Stimulated activated effector memory CD8-positive, alpha-beta T cell treated with anti-CD3 and anti-CD28 coated beads, Interleukin-12 subunit alpha, Interleukin-12 subunit beta, amount 100 ng/mL, for 72 hours (primary cell): ENCODE results near the gene C21orf91.

Source experiments
- ATAC-seq: fragments of 150-1000 bp; cut with Tn5 transposase; 2 replicates; pipeline ENCODE4 v1.10.0; 2021
- DNase-seq, 2 donors: peaks; one replicate each; pipeline ENCODE4 v3.0.0; 2021 to 2022; ENCODE audit warnings: low spot score in 2 of 2
- H3K27ac Mint-ChIP-seq: one replicate; pipeline ENCODE4 v1.8.0; 2022; ENCODE audit warnings: mild to moderate bottlenecking, mixed read lengths
- H3K36me3 Mint-ChIP-seq: one replicate; pipeline ENCODE4 v1.8.0; 2022; ENCODE audit warnings: mild to moderate bottlenecking, mixed read lengths
- H3K4me1 Mint-ChIP-seq: one replicate; pipeline ENCODE4 v1.8.0; 2022; ENCODE audit warnings: mixed read lengths
- H3K4me3 Mint-ChIP-seq: one replicate; pipeline ENCODE4 v1.8.0; 2022; ENCODE audit warnings: mild to moderate bottlenecking, mixed read lengths
- H3K9me3 Mint-ChIP-seq: one replicate; pipeline ENCODE4 v1.8.0; 2022; ENCODE audit warnings: mixed read lengths

Gene C21orf91

GRCh38 chr21:17819114-17819876 is at the start of gene C21orf91:
Gene C21orf91, minus strand, starts transcription at chr21:17819356. Its CDS starts 1,038 bp downstream, at chr21:17818318.
- Mint-ChIP-seq H3K4me1 (peaks cover 23% of the 10 kb centered on the region), H3K36me3 (peaks cover 55% of the 10 kb centered on the region), H3K4me3 (peak within 1 kb of the TSS; percentile 82), H3K9me3 (no peaks in the 10 kb centered on the region), H3K27ac (peak within 1 kb of the TSS; percentile 100)
- ATAC-seq (peak; percentile 95), DNase-seq (peak; percentile 81 to 95)

GRCh38 chr21:17866590-17866989 is 47.4 kb upstream of the C21orf91 start:
- no peak overlapping the region for H3K27ac Mint-ChIP-seq
- H3K4me1 Mint-ChIP-seq: no peaks in the 10 kb centered on the region
- ATAC-seq (no peak), DNase-seq (no peak)
- H3K9me3 Mint-ChIP-seq: peaks cover 8% of the 10 kb centered on the region
- H3K36me3 Mint-ChIP-seq: no peaks in the 10 kb centered on the region
- no peak overlapping the region for H3K4me3 Mint-ChIP-seq

- no peak overlapping the region for H3K27ac Mint-ChIP-seq
- DNase-seq: no peak
- H3K36me3 Mint-ChIP-seq: no peaks in the 10 kb centered on the region
- ATAC-seq: no peak
- H3K9me3 Mint-ChIP-seq: no peaks in the 10 kb centered on the region
- H3K4me1 Mint-ChIP-seq: no peaks in the 10 kb centered on the region
- no peak overlapping the region for H3K4me3 Mint-ChIP-seq
Measured at GRCh38 chr21:17859661-17860060, 40.5 kb upstream of the C21orf91 start.

GRCh38 chr21:17858747-17859146 is 39.6 kb upstream of the C21orf91 start:
- H3K9me3 Mint-ChIP-seq: no peaks in the 10 kb centered on the region
- no peak overlapping the region for H3K4me3 Mint-ChIP-seq
- no peaks in the 10 kb centered on the region for H3K36me3 Mint-ChIP-seq

GRCh38 chr21:17854745-17855144 is 35.6 kb upstream of the C21orf91 start:
- no peak for ATAC-seq
- Mint-ChIP-seq H3K4me3 (no peak overlapping the region), H3K36me3 (no peaks in the 10 kb centered on the region), H3K27ac (no peak overlapping the region), H3K4me1 (no peaks in the 10 kb centered on the region), H3K9me3 (no peaks in the 10 kb centered on the region)
- no peak for DNase-seq

More at GRCh38 chr21:17858747-17859146, 39.6 kb upstream of the C21orf91 start:
- Mint-ChIP-seq H3K4me1 (no peaks in the 10 kb centered on the region), H3K27ac (no peak overlapping the region)
- DNase-seq: no peak
- no peak for ATAC-seq

- Mint-ChIP-seq H3K36me3 (no peaks in the 10 kb centered on the region), H3K4me3 (no peak overlapping the region), H3K9me3 (no peaks in the 10 kb centered on the region), H3K4me1 (no peaks in the 10 kb centered on the region), H3K27ac (no peak overlapping the region)
- ATAC-seq (no peak), DNase-seq (no peak)
Measured at GRCh38 chr21:17853393-17854275, 34.5 kb upstream of the C21orf91 start.

GRCh38 chr21:17848228-17848627 is 29.1 kb upstream of the C21orf91 start:
- peak in 1 of 2 donors; percentile 54 for DNase-seq
- H3K4me1 Mint-ChIP-seq: peaks cover 7% of the 10 kb centered on the region
- no peak overlapping the region for H3K4me3 Mint-ChIP-seq
- H3K9me3 Mint-ChIP-seq: no peaks in the 10 kb centered on the region
- no peaks in the 10 kb centered on the region for H3K36me3 Mint-ChIP-seq
- peak overlapping the region; percentile 32 for H3K27ac Mint-ChIP-seq
- peak; percentile 95 for ATAC-seq

GRCh38 chr21:17841103-17841502 is 21.9 kb upstream of the C21orf91 start:
- DNase-seq (no peak), ATAC-seq (no peak)
- Mint-ChIP-seq H3K27ac (no peak overlapping the region), H3K4me1 (no peaks in the 10 kb centered on the region), H3K9me3 (no peaks in the 10 kb centered on the region), H3K36me3 (no peaks in the 10 kb centered on the region), H3K4me3 (no peak overlapping the region)

- DNase-seq (no peak), ATAC-seq (no peak)
- H3K4me3 Mint-ChIP-seq: no peak overlapping the region
- no peaks in the 10 kb centered on the region for H3K9me3 Mint-ChIP-seq
- H3K27ac Mint-ChIP-seq: no peak overlapping the region
- no peaks in the 10 kb centered on the region for H3K4me1 Mint-ChIP-seq
- H3K36me3 Mint-ChIP-seq: no peaks in the 10 kb centered on the region
Measured at GRCh38 chr21:17834639-17835354, 15.6 kb upstream of the C21orf91 start.

GRCh38 chr21:17829472-17829871 is 10.3 kb upstream of the C21orf91 start:
- Mint-ChIP-seq H3K36me3 (no peaks in the 10 kb centered on the region), H3K9me3 (peaks cover 3% of the 10 kb centered on the region), H3K4me1 (no peaks in the 10 kb centered on the region), H3K4me3 (no peak overlapping the region), H3K27ac (no peak overlapping the region)
- no peak for ATAC-seq
- DNase-seq: no peak

- Mint-ChIP-seq H3K9me3 (peaks cover 3% of the 10 kb centered on the region), H3K36me3 (no peaks in the 10 kb centered on the region), H3K4me3 (no peak overlapping the region), H3K4me1 (no peaks in the 10 kb centered on the region), H3K27ac (no peak overlapping the region)
- ATAC-seq (no peak), DNase-seq (no peak)
Measured at GRCh38 chr21:17828223-17828622, 9.1 kb upstream of the C21orf91 start.

- H3K36me3 Mint-ChIP-seq: peaks cover 10% of the 10 kb centered on the region
- no peak for DNase-seq
- H3K27ac Mint-ChIP-seq: no peak overlapping the region
- no peak overlapping the region for H3K4me3 Mint-ChIP-seq
- peaks cover 8% of the 10 kb centered on the region for H3K4me1 Mint-ChIP-seq
- peaks cover 3% of the 10 kb centered on the region for H3K9me3 Mint-ChIP-seq
- ATAC-seq: no peak
Measured at GRCh38 chr21:17823846-17824245, 4.7 kb upstream of the C21orf91 start.

- no peak for ATAC-seq
- H3K36me3 Mint-ChIP-seq: peaks cover 37% of the 10 kb centered on the region
- H3K4me1 Mint-ChIP-seq: peaks cover 13% of the 10 kb centered on the region
- H3K27ac Mint-ChIP-seq: peak overlapping the region; percentile 100
- H3K4me3 Mint-ChIP-seq: peak overlapping the region; percentile 82
- H3K9me3 Mint-ChIP-seq: peaks cover 3% of the 10 kb centered on the region
- no peak for DNase-seq
Measured at GRCh38 chr21:17821121-17821520, 2.0 kb upstream of the C21orf91 start.

- Mint-ChIP-seq H3K9me3 (no peaks in the 10 kb centered on the region), H3K4me1 (peaks cover 17% of the 10 kb centered on the region), H3K27ac (peak overlapping the region; percentile 100), H3K4me3 (peak overlapping the region; percentile 82), H3K36me3 (peaks cover 50% of the 10 kb centered on the region)
- ATAC-seq: peak; percentile 56
- no peak for DNase-seq
Measured at GRCh38 chr21:17819877-17820229, 697 bp upstream of the C21orf91 start.
